Measurements from ENCODE around the gene AMMECR1L. TPM values are rescaled to one million over a fixed set of nuclear protein-coding genes. Genes with fewer than 3 reads are reported as not detected.

The AMMECR1L gene
- total and polyA plus RNA-seq, 2 experiments from 2014 or later: 7.8 to 17.7 TPM

DNA sequence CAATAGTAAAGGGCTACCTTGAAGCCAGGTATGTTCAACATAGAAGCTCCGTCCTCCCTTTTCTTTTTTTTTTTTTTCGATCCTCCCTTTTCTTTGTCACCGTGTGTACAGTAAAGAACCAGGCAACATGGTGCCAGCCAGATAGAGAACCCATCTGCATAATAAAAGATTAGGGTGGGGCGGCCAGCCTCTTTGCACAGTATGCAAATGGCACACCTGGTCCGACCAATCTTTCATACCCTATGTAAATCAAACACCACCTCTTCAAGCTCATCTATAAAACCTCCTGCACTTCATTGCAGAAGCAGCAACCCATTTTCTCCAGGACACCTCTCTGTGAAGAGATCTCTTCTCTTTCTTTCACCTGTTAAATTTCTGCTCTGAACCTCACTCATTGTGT lies 67.5 kb downstream of the AMMECR1L start (continued):
- TF ChIP-seq, protein P1, sequence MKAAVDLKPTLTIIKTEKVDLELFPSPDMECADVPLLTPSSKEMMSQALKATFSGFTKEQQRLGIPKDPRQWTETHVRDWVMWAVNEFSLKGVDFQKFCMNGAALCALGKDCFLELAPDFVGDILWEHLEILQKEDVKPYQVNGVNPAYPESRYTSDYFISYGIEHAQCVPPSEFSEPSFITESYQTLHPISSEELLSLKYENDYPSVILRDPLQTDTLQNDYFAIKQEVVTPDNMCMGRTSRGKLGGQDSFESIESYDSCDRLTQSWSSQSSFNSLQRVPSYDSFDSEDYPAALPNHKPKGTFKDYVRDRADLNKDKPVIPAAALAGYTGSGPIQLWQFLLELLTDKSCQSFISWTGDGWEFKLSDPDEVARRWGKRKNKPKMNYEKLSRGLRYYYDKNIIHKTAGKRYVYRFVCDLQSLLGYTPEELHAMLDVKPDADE (IDR thresholded peaks at IDR 0.05): no peak
- TF ChIP-seq ZNF114 (CRISPR knock-in tag; IDR thresholded peaks at IDR 0.05) (no peak), JUNB (IDR thresholded peaks at IDR 0.05; ENCODE audit: unreplicated experiment) (no peak), REST (IDR thresholded peaks at IDR 0.05; ENCODE audit: unreplicated experiment) (no peak), POLR2AphosphoS5 (IDR thresholded peaks at IDR 0.05; ENCODE audit: low read depth) (no peak), EZH2phosphoT487 (IDR thresholded peaks at IDR 0.05; ENCODE audit: unreplicated experiment) (no peak), STAT1 (IDR thresholded peaks at IDR 0.05; ENCODE audit: unreplicated experiment) (no peak), ZNF331 (CRISPR knock-in tag; IDR thresholded peaks at IDR 0.05; ENCODE audit: low read depth) (no peak), CREB1 (CRISPR knock-in tag; IDR thresholded peaks at IDR 0.05; ENCODE audit: low read depth) (no peak)
- TF ChIP-seq, protein P2, sequence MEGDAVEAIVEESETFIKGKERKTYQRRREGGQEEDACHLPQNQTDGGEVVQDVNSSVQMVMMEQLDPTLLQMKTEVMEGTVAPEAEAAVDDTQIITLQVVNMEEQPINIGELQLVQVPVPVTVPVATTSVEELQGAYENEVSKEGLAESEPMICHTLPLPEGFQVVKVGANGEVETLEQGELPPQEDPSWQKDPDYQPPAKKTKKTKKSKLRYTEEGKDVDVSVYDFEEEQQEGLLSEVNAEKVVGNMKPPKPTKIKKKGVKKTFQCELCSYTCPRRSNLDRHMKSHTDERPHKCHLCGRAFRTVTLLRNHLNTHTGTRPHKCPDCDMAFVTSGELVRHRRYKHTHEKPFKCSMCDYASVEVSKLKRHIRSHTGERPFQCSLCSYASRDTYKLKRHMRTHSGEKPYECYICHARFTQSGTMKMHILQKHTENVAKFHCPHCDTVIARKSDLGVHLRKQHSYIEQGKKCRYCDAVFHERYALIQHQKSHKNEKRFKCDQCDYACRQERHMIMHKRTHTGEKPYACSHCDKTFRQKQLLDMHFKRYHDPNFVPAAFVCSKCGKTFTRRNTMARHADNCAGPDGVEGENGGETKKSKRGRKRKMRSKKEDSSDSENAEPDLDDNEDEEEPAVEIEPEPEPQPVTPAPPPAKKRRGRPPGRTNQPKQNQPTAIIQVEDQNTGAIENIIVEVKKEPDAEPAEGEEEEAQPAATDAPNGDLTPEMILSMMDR (conservative IDR thresholded peaks at IDR 0.05; ENCODE audit: low read depth in 2 of 2): no peak

GRCh38 chr2:127814677-127815076 lies 71.1 kb downstream of the AMMECR1L start:
- no peak overlapping the region for H3K4me3 Mint-ChIP-seq
- peaks cover 14% of the 10 kb centered on the region for H3K27me3 Mint-ChIP-seq (ENCODE audit: insufficient read depth, low read depth, poor library complexity)
- no peak overlapping the region for H3K27ac ChIP-seq (ENCODE audit: low read depth)
- peaks cover 3% of the 10 kb centered on the region; the same call in 1 of the 2 replicates for H4K20me1 ChIP-seq (replicated peaks; ENCODE audit: insufficient read depth)
- peaks cover 22% of the 10 kb centered on the region for H3K9me3 Mint-ChIP-seq
- no peak overlapping the region for H3K4me3 ChIP-seq
- no peaks in the 10 kb centered on the region for H3K27me3 ChIP-seq (ENCODE audit: insufficient read depth)
- H3K36me3 ChIP-seq (ENCODE audit: insufficient read depth): no peaks in the 10 kb centered on the region
- peaks cover 22% of the 10 kb centered on the region for H3K36me3 Mint-ChIP-seq (ENCODE audit: low read depth)
- H3K4me2 ChIP-seq: no peak overlapping the region
- DNase-seq (ENCODE audit: low spot score) (no peak), ATAC-seq (no peak)
- peaks cover 7% of the 10 kb centered on the region for H3K4me1 ChIP-seq (ENCODE audit: insufficient read depth)
- peaks cover 17% of the 10 kb centered on the region for H3K4me1 Mint-ChIP-seq
- no peaks in the 10 kb centered on the region for H3F3A ChIP-seq (replicated peaks; ENCODE audit: low read depth)
- H3K79me2 ChIP-seq (replicated peaks; ENCODE audit: insufficient read depth): peaks cover 12% of the 10 kb centered on the region
- H3K27ac Mint-ChIP-seq: no peak overlapping the region
- H3K9me2 ChIP-seq (ENCODE audit: insufficient read depth): no peaks in the 10 kb centered on the region
- H2AFZ ChIP-seq: no peak overlapping the region
- TF ChIP-seq STAT1 (IDR thresholded peaks at IDR 0.05; ENCODE audit: unreplicated experiment) (no peak), REST (IDR thresholded peaks at IDR 0.05; ENCODE audit: unreplicated experiment) (no peak), EZH2 (IDR thresholded peaks at IDR 0.05; ENCODE audit: low read depth, unreplicated experiment) (no peak), JUNB (IDR thresholded peaks at IDR 0.05; ENCODE audit: unreplicated experiment) (no peak), ZNF331 (CRISPR knock-in tag; IDR thresholded peaks at IDR 0.05; ENCODE audit: low read depth) (no peak), NANOG (IDR thresholded peaks at IDR 0.05; ENCODE audit: borderline replicate concordance) (no peak), CREB1 (CRISPR knock-in tag; IDR thresholded peaks at IDR 0.05; ENCODE audit: low read depth) (no peak), ZNF114 (CRISPR knock-in tag; IDR thresholded peaks at IDR 0.05) (no peak), EZH2phosphoT487 (IDR thresholded peaks at IDR 0.05; ENCODE audit: unreplicated experiment) (no peak), POLR2AphosphoS5 (IDR thresholded peaks at IDR 0.05; ENCODE audit: low read depth) (no peak)
- TF ChIP-seq, protein P2 (conservative IDR thresholded peaks at IDR 0.05; ENCODE audit: low read depth in 2 of 2): no peak
- TF ChIP-seq, protein P1 (IDR thresholded peaks at IDR 0.05): no peak
